HepG2 (cell line): ENCODE measurements around the gene NFS1. TPM values are rescaled to one million over a fixed set of nuclear protein-coding genes. Genes with fewer than 3 reads are reported as not detected.

Experiments
- CEBPB ChIP-seq: IDR thresholded peaks from 2 replicates; pipeline ENCODE4 v1.6.1; 2011; ENCODE audit warnings: low read depth, low read length, improper control_type of control experiment, borderline replicate concordance
- FIP1L1 ChIP-seq: fragments of 200-400 bp; formaldehyde crosslinking; IDR thresholded peaks from 2 replicates; pipeline ENCODE4 v1.6.1; 2018; ENCODE audit warnings: low read depth, mild to moderate bottlenecking, low read length, moderate library complexity, borderline replicate concordance; ENCODE audit not compliant: insufficient read depth
- GZF1 ChIP-seq: sonication (generic); formaldehyde crosslinking; IDR thresholded peaks from 2 replicates; pipeline ENCODE4 v1.5.1; 2020; ENCODE audit warnings: mild to moderate bottlenecking, missing genetic modification reagents
- TAF15 ChIP-seq: fragments of 200-400 bp; formaldehyde crosslinking; IDR thresholded peaks from one replicate; pipeline ENCODE4 v1.6.1; 2018; ENCODE audit warnings: mild to moderate bottlenecking, low read depth, low read length; ENCODE audit not compliant: poor library complexity, severe bottlenecking
- XRCC5 ChIP-seq: fragments of 200-400 bp; formaldehyde crosslinking; optimal IDR thresholded peaks from 2 replicates; pipeline ENCODE3; 2017; ENCODE audit warnings: mild to moderate bottlenecking, low read length
- ZNF230 ChIP-seq: sonication (generic); formaldehyde crosslinking; IDR thresholded peaks from 2 replicates; pipeline ENCODE4 v1.4.0; 2020; ENCODE audit warnings: mild to moderate bottlenecking, missing genetic modification reagents
- ZNF615 ChIP-seq: sonication (generic); formaldehyde crosslinking; IDR thresholded peaks from 2 replicates; pipeline ENCODE4 v1.5.0; 2020; ENCODE audit warnings: mild to moderate bottlenecking, missing genetic modification reagents, borderline replicate concordance
- polyA plus RNA-seq, 8 experiments: library from polyadenylated mRNA; depleted of rRNA in 3 of 8; stranded (reverse) in 7 of 8; unstranded in 1 of 8; fragments of >200 nt; fragmentation: Illumina TruSeq in 4 of 8; extraction: Trizol in 4 of 8; gene quantifications; 2 replicates each; pipeline versions ENCODE4 v1.2.1 to v1.2.3, GENCODE V29; 2011 to 2016; ENCODE audit warnings: low read depth in 4 of 8, missing spikeins in 1 of 8, mixed read lengths in 1 of 8; ENCODE audit not compliant: insufficient read depth in 1 of 8
- total RNA-seq, 5 experiments: library from RNA; depleted of rRNA; stranded (reverse); fragments of >200 nt; fragmentation: Illumina TruSeq; extraction: Trizol; gene quantifications; 2 replicates each; pipeline ENCODE4 v1.2.3, GENCODE V29; 2016; ENCODE audit warnings: low read depth in 1 of 5
- TF ChIP-seq, protein P1 (sequence below): sonication (generic); formaldehyde crosslinking; IDR thresholded peaks from 2 replicates; pipeline ENCODE4 v1.5.1; 2020; ENCODE audit warnings: mild to moderate bottlenecking, missing genetic modification reagents
- TF ChIP-seq, protein P2 (sequence below): sonication (generic); formaldehyde crosslinking; conservative IDR thresholded peaks from 2 replicates; pipeline ENCODE4 v1.8.1; 2023; ENCODE audit warnings: missing genetic modification reagents
- TF ChIP-seq, protein P3 (sequence below): sonication (generic); formaldehyde crosslinking; IDR thresholded peaks from 2 replicates; pipeline ENCODE4 v1.4.0; 2020; ENCODE audit warnings: mild to moderate bottlenecking, missing genetic modification reagents, borderline replicate concordance
- TF ChIP-seq, protein P4 (sequence below): sonication (generic); formaldehyde crosslinking; conservative IDR thresholded peaks from 2 replicates; pipeline ENCODE4 v1.8.0; 2022; ENCODE audit warnings: mild to moderate bottlenecking, moderate library complexity, missing genetic modification reagents
- TF ChIP-seq, protein P5 (sequence below): sonication (generic); formaldehyde crosslinking; IDR thresholded peaks from 2 replicates; pipeline ENCODE4 v1.8.1; 2022; ENCODE audit warnings: low read depth, mild to moderate bottlenecking, missing genetic modification reagents

Gene NFS1
- total and polyA plus RNA-seq, 2 of the 13 experiments (the other 11 are each of a cell fraction or from before 2014, with no cell fraction given) = 65.9 to 88.1 TPM

DNA sequence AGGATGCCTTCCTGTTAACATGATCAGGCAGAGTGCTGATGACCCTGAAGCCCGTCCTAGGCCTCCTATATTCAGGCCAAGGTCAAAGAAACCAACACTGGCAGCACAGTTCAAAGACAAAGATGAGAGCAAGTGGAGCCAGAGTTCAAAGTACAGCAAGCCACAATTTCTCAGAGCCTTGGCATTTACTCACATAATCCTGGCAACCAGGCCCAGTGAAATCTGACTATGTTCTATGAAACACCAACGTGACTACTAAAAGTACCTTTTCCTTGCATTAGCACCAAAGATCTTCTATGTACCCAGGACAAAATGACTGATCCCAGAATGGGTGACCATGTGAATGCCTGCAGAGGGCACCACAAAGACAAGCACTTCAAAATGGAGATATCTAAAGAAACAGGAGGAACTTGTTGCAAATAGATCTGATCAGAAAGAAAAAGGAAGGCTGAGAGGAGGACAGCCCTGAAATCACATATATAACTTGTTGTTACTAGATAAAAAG is 3.9 kb downstream of the NFS1 start (continued):
- TF ChIP-seq, protein P1, sequence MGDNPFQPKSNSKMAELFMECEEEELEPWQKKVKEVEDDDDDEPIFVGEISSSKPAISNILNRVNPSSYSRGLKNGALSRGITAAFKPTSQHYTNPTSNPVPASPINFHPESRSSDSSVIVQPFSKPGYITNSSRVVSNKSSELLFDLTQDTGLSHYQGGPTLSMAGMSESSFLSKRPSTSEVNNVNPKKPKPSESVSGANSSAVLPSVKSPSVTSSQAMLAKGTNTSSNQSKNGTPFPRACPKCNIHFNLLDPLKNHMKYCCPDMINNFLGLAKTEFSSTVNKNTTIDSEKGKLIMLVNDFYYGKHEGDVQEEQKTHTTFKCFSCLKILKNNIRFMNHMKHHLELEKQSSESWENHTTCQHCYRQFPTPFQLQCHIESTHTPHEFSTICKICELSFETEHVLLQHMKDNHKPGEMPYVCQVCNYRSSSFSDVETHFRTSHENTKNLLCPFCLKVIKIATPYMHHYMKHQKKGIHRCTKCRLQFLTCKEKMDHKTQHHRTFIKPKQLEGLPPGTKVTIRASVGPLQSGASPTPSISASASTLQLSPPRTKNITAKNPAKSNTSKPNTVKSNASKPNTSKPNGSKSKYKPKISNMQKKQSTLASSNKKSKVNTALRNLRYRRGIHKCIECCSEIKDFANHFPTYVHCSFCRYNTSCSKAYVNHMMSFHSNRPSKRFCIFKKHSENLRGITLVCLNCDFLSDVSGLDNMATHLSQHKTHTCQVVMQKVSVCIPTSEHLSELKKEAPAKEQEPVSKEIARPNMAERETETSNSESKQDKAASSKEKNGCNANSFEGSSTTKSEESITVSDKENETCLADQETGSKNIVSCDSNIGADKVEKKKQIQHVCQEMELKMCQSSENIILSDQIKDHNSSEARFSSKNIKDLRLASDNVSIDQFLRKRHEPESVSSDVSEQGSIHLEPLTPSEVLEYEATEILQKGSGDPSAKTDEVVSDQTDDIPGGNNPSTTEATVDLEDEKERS = no peak
- TF ChIP-seq, protein P2, sequence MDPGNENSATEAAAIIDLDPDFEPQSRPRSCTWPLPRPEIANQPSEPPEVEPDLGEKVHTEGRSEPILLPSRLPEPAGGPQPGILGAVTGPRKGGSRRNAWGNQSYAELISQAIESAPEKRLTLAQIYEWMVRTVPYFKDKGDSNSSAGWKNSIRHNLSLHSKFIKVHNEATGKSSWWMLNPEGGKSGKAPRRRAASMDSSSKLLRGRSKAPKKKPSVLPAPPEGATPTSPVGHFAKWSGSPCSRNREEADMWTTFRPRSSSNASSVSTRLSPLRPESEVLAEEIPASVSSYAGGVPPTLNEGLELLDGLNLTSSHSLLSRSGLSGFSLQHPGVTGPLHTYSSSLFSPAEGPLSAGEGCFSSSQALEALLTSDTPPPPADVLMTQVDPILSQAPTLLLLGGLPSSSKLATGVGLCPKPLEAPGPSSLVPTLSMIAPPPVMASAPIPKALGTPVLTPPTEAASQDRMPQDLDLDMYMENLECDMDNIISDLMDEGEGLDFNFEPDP = 0 out of 2 replicates have a peak, but pooled peaks have one; percentile 86
- no peak for TF ChIP-seq FIP1L1
- no peak for TF ChIP-seq TAF15
- TF ChIP-seq ZNF230 = no peak
- TF ChIP-seq, protein P3, sequence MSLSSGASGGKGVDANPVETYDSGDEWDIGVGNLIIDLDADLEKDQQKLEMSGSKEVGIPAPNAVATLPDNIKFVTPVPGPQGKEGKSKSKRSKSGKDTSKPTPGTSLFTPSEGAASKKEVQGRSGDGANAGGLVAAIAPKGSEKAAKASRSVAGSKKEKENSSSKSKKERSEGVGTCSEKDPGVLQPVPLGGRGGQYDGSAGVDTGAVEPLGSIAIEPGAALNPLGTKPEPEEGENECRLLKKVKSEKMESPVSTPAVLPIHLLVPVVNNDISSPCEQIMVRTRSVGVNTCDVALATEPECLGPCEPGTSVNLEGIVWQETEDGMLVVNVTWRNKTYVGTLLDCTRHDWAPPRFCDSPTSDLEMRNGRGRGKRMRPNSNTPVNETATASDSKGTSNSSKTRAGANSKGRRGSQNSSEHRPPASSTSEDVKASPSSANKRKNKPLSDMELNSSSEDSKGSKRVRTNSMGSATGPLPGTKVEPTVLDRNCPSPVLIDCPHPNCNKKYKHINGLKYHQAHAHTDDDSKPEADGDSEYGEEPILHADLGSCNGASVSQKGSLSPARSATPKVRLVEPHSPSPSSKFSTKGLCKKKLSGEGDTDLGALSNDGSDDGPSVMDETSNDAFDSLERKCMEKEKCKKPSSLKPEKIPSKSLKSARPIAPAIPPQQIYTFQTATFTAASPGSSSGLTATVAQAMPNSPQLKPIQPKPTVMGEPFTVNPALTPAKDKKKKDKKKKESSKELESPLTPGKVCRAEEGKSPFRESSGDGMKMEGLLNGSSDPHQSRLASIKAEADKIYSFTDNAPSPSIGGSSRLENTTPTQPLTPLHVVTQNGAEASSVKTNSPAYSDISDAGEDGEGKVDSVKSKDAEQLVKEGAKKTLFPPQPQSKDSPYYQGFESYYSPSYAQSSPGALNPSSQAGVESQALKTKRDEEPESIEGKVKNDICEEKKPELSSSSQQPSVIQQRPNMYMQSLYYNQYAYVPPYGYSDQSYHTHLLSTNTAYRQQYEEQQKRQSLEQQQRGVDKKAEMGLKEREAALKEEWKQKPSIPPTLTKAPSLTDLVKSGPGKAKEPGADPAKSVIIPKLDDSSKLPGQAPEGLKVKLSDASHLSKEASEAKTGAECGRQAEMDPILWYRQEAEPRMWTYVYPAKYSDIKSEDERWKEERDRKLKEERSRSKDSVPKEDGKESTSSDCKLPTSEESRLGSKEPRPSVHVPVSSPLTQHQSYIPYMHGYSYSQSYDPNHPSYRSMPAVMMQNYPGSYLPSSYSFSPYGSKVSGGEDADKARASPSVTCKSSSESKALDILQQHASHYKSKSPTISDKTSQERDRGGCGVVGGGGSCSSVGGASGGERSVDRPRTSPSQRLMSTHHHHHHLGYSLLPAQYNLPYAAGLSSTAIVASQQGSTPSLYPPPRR (CRISPR knock-in tag) = peak; percentile 40; the same call in 1 of the 2 replicates
- TF ChIP-seq XRCC5 = peak; percentile 8
- TF ChIP-seq ZNF615 (CRISPR knock-in tag) = no peak
- no peak for TF ChIP-seq GZF1 (CRISPR knock-in tag)
- no peak for TF ChIP-seq CEBPB
- TF ChIP-seq, protein P4, sequence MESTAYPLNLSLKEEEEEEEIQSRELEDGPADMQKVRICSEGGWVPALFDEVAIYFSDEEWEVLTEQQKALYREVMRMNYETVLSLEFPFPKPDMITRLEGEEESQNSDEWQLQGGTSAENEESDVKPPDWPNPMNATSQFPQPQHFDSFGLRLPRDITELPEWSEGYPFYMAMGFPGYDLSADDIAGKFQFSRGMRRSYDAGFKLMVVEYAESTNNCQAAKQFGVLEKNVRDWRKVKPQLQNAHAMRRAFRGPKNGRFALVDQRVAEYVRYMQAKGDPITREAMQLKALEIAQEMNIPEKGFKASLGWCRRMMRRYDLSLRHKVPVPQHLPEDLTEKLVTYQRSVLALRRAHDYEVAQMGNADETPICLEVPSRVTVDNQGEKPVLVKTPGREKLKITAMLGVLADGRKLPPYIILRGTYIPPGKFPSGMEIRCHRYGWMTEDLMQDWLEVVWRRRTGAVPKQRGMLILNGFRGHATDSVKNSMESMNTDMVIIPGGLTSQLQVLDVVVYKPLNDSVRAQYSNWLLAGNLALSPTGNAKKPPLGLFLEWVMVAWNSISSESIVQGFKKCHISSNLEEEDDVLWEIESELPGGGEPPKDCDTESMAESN (CRISPR knock-in tag) = no peak
- TF ChIP-seq, protein P5, sequence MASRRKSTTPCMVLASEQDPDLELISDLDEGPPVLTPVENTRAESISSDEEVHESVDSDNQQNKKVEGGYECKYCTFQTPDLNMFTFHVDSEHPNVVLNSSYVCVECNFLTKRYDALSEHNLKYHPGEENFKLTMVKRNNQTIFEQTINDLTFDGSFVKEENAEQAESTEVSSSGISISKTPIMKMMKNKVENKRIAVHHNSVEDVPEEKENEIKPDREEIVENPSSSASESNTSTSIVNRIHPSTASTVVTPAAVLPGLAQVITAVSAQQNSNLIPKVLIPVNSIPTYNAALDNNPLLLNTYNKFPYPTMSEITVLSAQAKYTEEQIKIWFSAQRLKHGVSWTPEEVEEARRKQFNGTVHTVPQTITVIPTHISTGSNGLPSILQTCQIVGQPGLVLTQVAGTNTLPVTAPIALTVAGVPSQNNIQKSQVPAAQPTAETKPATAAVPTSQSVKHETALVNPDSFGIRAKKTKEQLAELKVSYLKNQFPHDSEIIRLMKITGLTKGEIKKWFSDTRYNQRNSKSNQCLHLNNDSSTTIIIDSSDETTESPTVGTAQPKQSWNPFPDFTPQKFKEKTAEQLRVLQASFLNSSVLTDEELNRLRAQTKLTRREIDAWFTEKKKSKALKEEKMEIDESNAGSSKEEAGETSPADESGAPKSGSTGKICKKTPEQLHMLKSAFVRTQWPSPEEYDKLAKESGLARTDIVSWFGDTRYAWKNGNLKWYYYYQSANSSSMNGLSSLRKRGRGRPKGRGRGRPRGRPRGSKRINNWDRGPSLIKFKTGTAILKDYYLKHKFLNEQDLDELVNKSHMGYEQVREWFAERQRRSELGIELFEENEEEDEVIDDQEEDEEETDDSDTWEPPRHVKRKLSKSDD (CRISPR knock-in tag) = 0 out of 2 replicates have a peak, but pooled peaks have one; percentile 23
